Psoas muscle (tissue), 8 donors: Measurements from ENCODE around the gene CST3. TPM values are rescaled to one million over a fixed set of nuclear protein-coding genes. Genes with fewer than 3 reads are reported as not detected.

Experiments used
- ATAC-seq, 4 donors: fragments of 200-7000 bp; cut with Tn5 transposase; one replicate each; pipeline ENCODE4 v1.9.1; 2020; ENCODE audit warnings: moderate library complexity in 3 of 4, mild to moderate bottlenecking in 2 of 4
- DNase-seq, 2 donors: peaks; one replicate each; pipeline ENCODE4 v3.0.0-alpha.2; 2020
- H3K27ac ChIP-seq: fragments of 200-600 bp; one replicate; pipeline ENCODE4 v1.8.0; 2022
- H3K27me3 ChIP-seq, 3 donors: fragments of 200-600 bp in 1 of 3; one replicate each; pipeline versions ENCODE4 v1.6.1 to v1.8.0; 2013 to 2022; ENCODE audit warnings: low read length in 2 of 3, mild to moderate bottlenecking in 2 of 3, moderate library complexity in 1 of 3; ENCODE audit not compliant: insufficient read depth in 3 of 3
- H3K36me3 ChIP-seq, 2 donors: fragments of 200-600 bp in 1 of 2; one replicate each; pipeline versions ENCODE4 v1.6.1 to v1.8.0; 2013 to 2022; ENCODE audit warnings: low read depth in 1 of 2, mild to moderate bottlenecking in 1 of 2, moderate library complexity in 1 of 2; ENCODE audit not compliant: insufficient read depth in 1 of 2
- H3K4me1 ChIP-seq: fragments of 200-600 bp; one replicate; pipeline ENCODE4 v1.8.0; 2022
- H3K4me3 ChIP-seq: fragments of 200-600 bp; one replicate; pipeline ENCODE4 v1.8.0; 2022; ENCODE audit warnings: mild to moderate bottlenecking
- H3K9me3 ChIP-seq: fragments of 200-600 bp; one replicate; pipeline ENCODE4 v1.8.0; 2022
- WGBS, 3 donors: extraction: QIAGEN DNeasy Blood & Tissue Kit; methylation state at CpG; one replicate each; pipeline versions ENCODE4 v1.1.6 to v1.1.7; 2013; 5-methylcytosine and 5-hydroxymethylcytosine counted together
- intact Hi-C, 2 donors: fragments of 100-400 bp; cut with DNase I; formaldehyde crosslinking; loops; one replicate each; pipeline versions ENCODE4 v1.11.0 to v1.14.2; 2022
- polyA plus RNA-seq, 3 donors: library from polyadenylated mRNA; stranded (reverse); fragments of 200-250 nt; gene quantifications; one replicate each; pipeline ENCODE4 v1.2.3, GENCODE V29; 2013
- total RNA-seq, 4 donors: library from RNA; stranded (reverse); fragmentation: NEBNext Ultra II Directional in 2 of 4; extraction: Animal tissue kit (Norgen Biotek cat#: 25700) in 2 of 4; gene quantifications; one replicate each; pipeline versions ENCODE4 v1.2.1 to v1.2.4, GENCODE V29; 2021 to 2023
- TF ChIP-seq, protein P1 (sequence below): fragments of 200-600 bp; IDR thresholded peaks from one replicate; pipeline ENCODE4 v1.8.0; 2022; ENCODE audit warnings: antibody characterized with exemption
- donor health status: healthy with polysubstance abuse.
- donor health status: DM: no; HTN: no; CAD: no; lungs with moderate emphysema.
- donor health status: Bipolar disorder and iron deficiency.
- donor health status: healthy.
- donor health status: DM: yes; HTN: yes; CAD: no.
- donor health status: DM: no; HTN: no; CAD: no.
- donor health status: DM: no; HTN: no; CAD: no.
- donor health status: DM: yes; HTN: yes; CAD: no.

CST3 gene
- total and polyA plus RNA-seq, 7 donors: 374 to 713 (median 422) TPM

DNA sequence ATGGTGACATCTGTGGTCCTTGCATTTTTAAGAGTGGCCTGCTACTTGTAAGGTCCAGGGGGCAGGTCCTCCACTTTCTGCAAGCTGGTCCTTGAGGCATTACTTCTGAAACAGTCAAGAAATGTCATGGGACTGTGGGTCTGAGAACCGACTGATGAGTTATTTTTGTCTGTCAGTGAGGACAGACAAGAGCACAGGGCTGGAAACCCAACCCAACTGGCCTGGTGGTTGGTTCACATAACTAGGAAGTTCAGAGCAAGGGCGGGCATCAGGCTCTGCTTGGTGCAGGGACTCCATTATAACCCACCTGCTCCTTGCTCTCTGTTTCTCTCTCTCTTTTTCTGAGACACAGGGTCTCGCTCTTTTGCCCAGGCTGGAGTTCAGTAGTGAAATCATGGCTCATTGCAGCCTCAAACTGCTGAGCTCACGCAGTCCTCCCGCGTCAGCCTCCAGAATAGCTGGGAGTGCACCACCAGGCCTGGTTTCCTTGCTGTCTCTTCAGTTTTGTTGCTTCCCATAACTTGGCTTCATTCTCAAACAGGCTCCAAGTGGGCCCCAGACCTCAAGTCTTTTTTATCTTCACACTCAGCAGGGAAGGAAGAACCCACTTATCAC lies 9.2 kb downstream of the CST3 start:
- 70 to 88% (median 74%) methylated on average over 6 of the region's 6 CpGs for WGBS, 3 donors
- intact Hi-C loops: no loop called here
- peaks cover 0 to 19% of the 10 kb centered on the region in 2 donors for H3K36me3 ChIP-seq
- peaks cover 26% of the 10 kb centered on the region for H3K4me1 ChIP-seq
- H3K27me3 ChIP-seq: no peaks in the 10 kb centered on the region
- H3K4me3 ChIP-seq: no peak overlapping the region
- no peaks in the 10 kb centered on the region for H3K9me3 ChIP-seq
- ATAC-seq: peak; percentile 51 to 72 (median 70)
- TF ChIP-seq, protein P1, sequence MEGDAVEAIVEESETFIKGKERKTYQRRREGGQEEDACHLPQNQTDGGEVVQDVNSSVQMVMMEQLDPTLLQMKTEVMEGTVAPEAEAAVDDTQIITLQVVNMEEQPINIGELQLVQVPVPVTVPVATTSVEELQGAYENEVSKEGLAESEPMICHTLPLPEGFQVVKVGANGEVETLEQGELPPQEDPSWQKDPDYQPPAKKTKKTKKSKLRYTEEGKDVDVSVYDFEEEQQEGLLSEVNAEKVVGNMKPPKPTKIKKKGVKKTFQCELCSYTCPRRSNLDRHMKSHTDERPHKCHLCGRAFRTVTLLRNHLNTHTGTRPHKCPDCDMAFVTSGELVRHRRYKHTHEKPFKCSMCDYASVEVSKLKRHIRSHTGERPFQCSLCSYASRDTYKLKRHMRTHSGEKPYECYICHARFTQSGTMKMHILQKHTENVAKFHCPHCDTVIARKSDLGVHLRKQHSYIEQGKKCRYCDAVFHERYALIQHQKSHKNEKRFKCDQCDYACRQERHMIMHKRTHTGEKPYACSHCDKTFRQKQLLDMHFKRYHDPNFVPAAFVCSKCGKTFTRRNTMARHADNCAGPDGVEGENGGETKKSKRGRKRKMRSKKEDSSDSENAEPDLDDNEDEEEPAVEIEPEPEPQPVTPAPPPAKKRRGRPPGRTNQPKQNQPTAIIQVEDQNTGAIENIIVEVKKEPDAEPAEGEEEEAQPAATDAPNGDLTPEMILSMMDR: no peak
- peak overlapping the region; percentile 56 for H3K27ac ChIP-seq
- DNase-seq: no peak

DNA sequence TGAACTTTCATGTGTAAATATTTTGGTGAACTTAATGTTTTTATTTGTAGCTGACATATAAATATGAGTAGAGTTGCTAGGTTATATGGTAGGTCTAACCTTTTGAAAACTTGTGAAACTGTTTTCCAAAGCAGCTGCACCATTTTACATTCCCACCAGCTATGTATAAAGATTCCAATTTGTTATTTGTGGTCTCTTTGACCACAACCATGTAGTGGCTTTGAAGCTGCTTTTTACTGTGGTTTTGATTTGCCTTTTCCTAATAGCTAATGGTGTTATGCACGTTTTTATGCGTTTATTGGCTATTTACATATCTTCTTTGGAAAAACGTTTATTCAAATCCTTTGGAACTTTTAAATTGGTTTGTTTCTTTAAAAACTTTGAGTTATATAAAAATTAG lies 10.3 kb downstream of the CST3 start:
- intact Hi-C loops: no loop called here
- Histone ChIP-seq H3K4me3 (no peak overlapping the region), H3K27me3 (no peaks in the 10 kb centered on the region), H3K9me3 (no peaks in the 10 kb centered on the region), H3K36me3 (peaks cover 0 to 9% of the 10 kb centered on the region in 2 donors), H3K4me1 (peaks cover 16% of the 10 kb centered on the region), H3K27ac (no peak overlapping the region)
- DNase-seq: no peak
- no peak for ATAC-seq
- WGBS, 3 donors: 77 to 90% (median 89%) methylated on average over 3 of the region's 3 CpGs
- TF ChIP-seq, protein P1: no peak

DNA sequence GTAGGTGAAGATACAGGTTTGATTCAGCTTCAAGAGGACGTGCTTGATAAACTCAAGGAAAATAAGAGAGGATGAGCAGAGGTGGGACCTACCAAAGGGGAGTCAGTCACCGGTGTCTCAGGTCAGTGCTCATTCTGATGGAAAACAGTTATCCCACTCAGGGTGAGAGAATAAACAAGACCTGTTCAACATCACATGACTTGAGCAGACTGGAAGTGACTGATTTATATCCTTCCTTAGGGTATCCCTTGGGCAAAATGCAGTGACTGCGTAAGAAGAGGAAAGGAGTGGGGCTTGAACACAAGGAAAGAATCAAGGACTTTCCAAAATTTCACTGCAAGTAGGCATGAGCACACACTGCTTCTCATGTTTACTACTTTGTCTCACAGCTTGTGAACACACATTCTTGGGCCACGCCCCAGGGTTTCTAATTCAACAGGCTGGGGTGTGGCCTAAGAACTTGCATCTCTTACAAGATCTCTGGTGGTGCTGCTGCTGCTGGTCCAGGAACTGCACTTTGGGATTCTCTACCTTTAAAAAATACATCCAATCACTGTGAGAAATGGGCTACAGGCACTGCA lies 11.6 kb downstream of the CST3 start:
- Histone ChIP-seq H3K27ac (no peak overlapping the region), H3K9me3 (no peaks in the 10 kb centered on the region), H3K4me3 (no peak overlapping the region), H3K36me3 (no peaks in the 10 kb centered on the region), H3K27me3 (no peaks in the 10 kb centered on the region), H3K4me1 (peaks cover 14% of the 10 kb centered on the region)
- ATAC-seq: peak in 1 of 4 donors; percentile 21
- no peak for DNase-seq
- intact Hi-C loops: no loop called here
- TF ChIP-seq, protein P1: no peak
- WGBS, 3 donors: 76 to 79% (median 77%) methylated on average over 4 of the region's 4 CpGs

DNA sequence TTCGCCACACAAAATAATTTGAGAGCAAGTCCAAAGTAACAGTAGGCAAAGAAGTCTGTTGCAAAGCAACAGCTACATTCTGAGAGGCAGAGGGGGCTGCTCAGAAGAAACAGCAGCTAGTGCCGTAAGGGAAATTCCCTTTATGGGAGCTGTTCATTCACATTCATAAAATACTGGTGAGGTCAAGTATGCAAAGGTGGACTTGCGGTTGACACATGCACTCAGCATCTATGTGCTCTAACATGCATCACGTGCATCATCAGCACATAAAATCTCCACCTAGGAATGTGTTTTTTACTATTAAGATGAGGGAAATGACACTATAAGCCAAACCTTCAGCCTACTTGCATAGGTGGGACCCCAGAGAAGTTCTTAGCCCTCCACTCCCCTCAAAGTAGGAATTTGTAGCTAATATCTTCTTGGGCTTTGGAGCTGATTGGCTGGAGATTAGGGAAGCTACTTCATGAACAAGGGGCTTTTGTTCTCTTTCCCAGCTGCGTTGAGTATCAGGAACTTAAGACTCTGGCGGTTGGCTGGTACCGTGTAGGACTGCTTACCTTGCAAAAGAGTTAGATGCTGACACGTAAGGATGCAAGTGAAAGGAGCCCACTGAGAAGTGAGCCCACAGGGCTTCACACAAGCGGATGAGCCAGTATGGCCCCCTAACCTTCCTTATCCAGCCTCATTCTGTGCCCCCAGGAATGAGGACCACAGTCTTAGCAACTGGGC lies 12.4 kb downstream of the CST3 start:
- intact Hi-C loops: no loop called here
- TF ChIP-seq, protein P1: no peak
- WGBS, 3 donors: 84 to 86% (median 85%) methylated on average over 9 of the region's 9 CpGs
- Histone ChIP-seq H3K27me3 (no peaks in the 10 kb centered on the region), H3K27ac (no peak overlapping the region), H3K36me3 (no peaks in the 10 kb centered on the region), H3K4me3 (no peak overlapping the region), H3K9me3 (no peaks in the 10 kb centered on the region), H3K4me1 (peaks cover 14% of the 10 kb centered on the region)
- no peak for ATAC-seq
- DNase-seq: no peak
